GM19193 (cell line): ENCODE measurements around the gene BRINP2.

Experiments
- POLR2A ChIP-seq: IDR thresholded peaks from 4 replicates; pipeline ENCODE4 v1.6.1; 2011; ENCODE audit not compliant: insufficient read depth, insufficient read length; ENCODE audit errors: extremely low read depth

Gene BRINP2

GRCh38 chr1:177185209-177185608 is 14.5 kb downstream of the BRINP2 start:
- TF ChIP-seq POLR2A = no peak

- no peak for TF ChIP-seq POLR2A
Measured at GRCh38 chr1:177186639-177187038, 15.9 kb downstream of the BRINP2 start.

DNA sequence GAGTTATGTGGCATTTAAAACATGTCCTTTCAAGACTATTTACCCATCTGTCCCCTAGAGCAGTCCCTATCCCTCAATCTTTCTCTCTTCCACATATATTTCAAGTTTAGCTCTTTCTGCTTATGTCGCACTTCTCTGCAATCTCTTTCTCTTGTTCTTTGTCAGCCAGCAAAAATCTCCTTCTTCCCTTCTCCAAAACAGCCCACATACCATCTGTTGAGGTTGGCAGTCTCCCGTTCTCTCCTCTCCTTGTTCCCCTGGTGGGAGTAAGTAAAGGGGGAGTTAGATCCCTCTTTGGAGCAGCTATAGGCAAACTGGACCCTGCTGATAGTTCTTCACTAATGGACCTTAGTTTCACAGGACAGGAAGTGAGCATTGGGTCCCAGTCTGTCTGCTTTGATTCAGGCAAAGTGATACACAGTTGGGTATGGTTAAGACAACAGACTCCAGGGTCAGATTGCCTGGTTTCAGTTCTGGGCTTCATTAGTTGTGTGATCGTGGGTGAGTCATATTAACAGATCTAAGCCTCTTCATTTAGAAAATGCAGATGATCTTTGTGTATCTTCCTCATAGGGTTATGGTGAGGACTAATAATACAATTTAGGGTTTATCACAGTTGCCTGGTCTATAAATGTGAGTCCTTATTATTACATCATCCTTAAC is 19.7 kb downstream of the BRINP2 start:
- TF ChIP-seq POLR2A = no peak

DNA sequence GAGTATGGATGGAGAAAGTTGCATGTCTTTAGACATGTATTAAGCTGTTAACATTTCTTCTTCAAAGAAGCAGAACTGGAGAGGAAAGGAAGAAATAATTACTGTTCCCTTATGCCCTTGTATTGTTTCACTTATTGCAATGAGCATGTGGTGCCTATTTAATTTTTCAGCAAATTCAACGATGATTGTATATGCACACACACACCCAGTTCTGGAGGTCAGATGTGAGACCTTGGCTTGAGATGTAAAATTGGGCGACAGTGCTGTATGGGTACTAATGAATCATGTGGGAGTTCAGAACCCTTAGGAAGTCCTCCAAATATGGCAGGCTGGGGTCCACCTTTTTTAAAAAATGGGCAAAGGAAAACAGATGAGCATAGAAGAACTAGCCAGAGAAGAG is 27.5 kb downstream of the BRINP2 start:
- no peak for TF ChIP-seq POLR2A

- TF ChIP-seq POLR2A = no peak
Measured at GRCh38 chr1:177200290-177200689, 29.5 kb downstream of the BRINP2 start.

DNA sequence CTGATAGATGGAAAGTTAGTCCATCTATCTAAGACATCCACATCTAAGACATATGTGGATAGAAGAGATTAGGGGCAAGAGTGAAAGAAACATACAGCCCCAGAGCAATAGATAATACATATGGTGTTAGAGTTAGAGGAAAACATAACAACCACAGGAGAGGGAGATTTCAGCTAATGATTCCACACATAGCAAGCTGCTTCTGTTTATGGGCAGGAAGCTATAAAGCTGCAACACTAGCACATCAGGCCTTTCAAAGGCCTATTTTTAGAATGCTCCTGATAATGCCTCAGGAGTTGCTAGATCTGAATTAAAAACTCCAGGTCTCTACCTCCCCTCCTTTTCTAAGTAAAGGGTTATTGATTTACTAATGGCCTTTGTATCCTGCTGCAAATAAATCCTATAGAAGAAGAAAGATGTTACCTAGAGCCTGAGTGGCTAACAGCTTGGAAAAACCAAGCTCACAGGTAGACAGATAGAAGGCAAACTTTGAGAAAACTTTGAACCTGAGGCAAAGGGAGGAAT is 36.1 kb downstream of the BRINP2 start:
- TF ChIP-seq POLR2A = no peak

- TF ChIP-seq POLR2A = no peak
Measured at GRCh38 chr1:177208920-177209319, 38.2 kb downstream of the BRINP2 start.

DNA sequence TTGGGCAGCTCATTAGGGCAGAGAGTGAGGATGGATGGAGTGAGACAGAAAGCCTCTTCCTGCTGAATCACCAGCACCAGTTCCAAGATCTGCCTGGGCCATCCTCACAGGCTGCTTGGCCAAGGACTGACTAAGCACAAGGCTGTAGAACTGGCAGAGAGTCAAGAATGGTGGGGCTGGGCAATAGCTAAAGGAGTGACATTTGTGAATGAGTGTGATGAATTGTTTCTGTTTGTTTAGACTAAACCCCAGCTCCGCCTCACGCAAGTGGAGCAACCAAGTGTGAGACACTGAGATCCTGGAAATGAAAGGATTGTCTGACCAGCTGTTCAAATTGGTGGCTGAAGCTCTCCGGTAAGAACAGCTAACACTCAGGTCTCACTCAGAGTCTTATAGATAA is 38.6 kb downstream of the BRINP2 start:
- TF ChIP-seq POLR2A = no peak

DNA sequence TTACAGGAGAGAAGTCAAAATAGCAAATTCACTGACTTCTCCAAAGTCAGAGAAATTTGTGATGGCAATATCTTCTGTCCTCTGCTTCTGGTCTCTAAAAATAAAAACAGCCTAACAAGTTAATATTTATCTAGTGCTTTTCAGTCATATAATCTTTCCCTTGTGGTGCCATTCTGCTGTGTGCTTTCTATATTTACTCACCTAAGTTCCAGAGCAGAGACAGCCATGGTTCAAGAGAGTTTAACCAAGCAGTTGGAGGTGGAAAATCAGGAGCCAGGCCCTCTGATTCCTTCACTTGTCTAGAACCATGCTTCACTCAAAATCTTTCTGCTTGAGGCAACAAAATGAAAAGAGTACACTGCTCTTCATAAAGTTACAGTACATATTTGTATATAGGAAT is 39.3 kb downstream of the BRINP2 start:
- TF ChIP-seq POLR2A = no peak

- no peak for TF ChIP-seq POLR2A
Measured at GRCh38 chr1:177211231-177211630, 40.5 kb downstream of the BRINP2 start.

DNA sequence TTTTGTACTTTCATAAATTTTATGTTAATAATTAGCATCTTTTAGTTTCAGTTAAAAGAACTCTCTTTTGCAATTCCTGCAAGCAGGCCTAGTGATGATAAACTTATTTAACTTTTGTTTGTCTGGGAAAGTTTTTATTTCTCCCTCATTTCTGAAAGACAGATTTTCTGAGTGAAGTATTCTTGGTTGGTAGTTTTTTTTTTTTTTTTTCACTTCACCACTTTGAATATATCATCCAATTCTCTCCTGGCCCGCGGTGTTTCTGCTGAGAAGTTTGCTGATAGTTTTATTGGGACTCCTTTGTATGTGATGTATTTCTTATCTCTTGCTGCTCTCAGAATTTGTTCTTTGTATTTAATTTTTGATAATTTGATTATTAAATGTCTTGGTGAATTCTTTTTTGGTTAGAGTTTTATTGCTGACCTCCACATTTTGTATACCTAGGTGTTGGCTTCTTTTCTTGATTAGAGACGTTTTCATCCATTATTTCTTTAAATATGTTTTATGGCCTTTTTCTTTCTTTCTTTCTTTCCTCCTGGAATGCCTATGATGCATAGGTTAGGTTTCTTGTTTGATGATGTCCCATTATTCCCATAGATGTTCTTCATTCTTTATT is 45.9 kb downstream of the BRINP2 start:
- TF ChIP-seq POLR2A = no peak

DNA sequence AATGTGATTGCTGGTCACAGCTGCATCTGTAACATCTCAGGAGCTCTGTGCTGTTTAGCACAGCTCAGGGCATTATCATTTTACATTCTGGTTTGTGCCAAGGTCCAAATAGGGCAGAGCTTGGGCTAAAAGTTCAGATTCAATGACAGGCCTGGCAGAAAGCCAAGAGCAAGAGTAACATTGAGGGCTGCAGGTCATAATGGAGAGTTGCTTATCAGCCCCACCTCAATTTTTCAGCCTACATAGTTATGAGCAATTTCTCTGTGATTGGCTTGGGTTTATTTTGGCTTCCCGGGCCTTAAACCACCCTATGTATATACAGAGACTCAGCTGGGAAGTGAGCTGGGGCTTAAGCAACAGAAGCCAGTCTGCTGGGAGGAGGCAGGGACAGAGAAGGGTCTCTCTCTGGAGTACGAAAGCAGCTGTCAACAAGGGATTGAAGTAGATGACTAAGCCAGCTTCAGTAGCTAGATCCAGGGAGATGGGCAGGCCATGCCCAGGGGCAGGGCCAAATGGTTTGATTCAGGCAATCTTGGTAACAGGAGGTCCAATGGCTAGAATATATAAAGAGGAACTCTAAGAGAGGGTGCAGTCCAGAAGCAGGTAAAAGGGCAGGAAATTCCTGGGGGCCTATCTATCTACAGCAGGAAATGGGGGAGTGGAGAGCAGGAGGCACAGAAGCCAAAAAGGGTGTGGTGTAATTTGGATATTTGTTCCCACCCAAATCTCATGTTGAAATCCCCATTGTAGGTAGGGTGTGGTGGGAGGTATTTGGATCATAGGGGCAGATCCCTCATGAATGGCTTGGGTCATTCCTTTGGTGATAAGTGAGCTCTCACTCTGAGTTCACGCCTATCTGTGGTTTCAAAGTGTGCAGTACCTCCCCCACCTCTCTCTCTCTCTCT is 49.0 kb downstream of the BRINP2 start:
- TF ChIP-seq POLR2A = no peak

- no peak for TF ChIP-seq POLR2A
Measured at GRCh38 chr1:177223359-177223758, 52.6 kb downstream of the BRINP2 start.

GRCh38 chr1:177227978-177228692 is 57.4 kb downstream of the BRINP2 start:
- no peak for TF ChIP-seq POLR2A

GRCh38 chr1:177228693-177229065 is 57.9 kb downstream of the BRINP2 start:
- no peak for TF ChIP-seq POLR2A

DNA sequence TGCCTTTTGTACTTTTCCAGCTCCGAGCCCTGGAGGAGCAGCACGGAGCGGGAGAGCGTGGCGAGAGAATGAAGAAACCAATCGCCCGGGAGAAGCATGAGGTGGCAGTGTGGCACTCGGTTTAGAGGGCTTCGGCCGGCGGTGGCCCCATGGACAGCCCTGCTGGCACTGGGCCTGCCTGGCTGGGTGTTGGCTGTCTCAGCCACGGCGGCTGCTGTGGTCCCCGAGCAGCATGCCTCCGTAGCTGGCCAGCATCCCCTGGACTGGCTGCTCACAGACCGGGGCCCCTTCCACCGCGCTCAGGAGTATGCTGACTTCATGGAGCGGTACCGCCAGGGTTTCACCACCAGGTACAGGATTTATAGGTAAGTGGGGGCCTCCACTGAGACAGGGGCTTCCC is 59.0 kb downstream of the BRINP2 start:
- no peak for TF ChIP-seq POLR2A
